Measurements from ENCODE around the gene PHF2.

- TF ChIP-seq EZH2 (IDR thresholded peaks at IDR 0.05; ENCODE audit: low read depth, low read length, severe bottlenecking): no peak
- TF ChIP-seq POLR2A (IDR thresholded peaks at IDR 0.05; ENCODE audit: control extremely low read depth in 1 of 2, low read depth in 2 of 2, low read length in 2 of 2): no peak
- TF ChIP-seq CTCF (IDR thresholded peaks at IDR 0.05; ENCODE audit: control extremely low read depth in 1 of 3, insufficient read depth in 1 of 3, low read depth in 1 of 3, low read length in 3 of 3): no peak
- TF ChIP-seq POLR2AphosphoS5 (IDR thresholded peaks at IDR 0.05; ENCODE audit: low read depth, low read length): no peak
- no peak for TF ChIP-seq RAD21 (IDR thresholded peaks at IDR 0.05 in 1 of 2, conservative IDR thresholded peaks at IDR 0.05 in 1 of 2; ENCODE audit: low read depth in 2 of 2, low read length in 2 of 2)
- TF ChIP-seq GABPA (IDR thresholded peaks at IDR 0.05; ENCODE audit: borderline replicate concordance, insufficient read depth, low read length): no peak
- TF ChIP-seq ATF3 (IDR thresholded peaks at IDR 0.05; ENCODE audit: insufficient read depth, low read depth, low read length): no peak
- no peak for TF ChIP-seq TAF1 (IDR thresholded peaks at IDR 0.05; ENCODE audit: low read depth, low read length)
- no peak for TF ChIP-seq EGR1 (IDR thresholded peaks at IDR 0.05; ENCODE audit: borderline replicate concordance, low read depth, low read length)
- no peak for TF ChIP-seq CEBPB (IDR thresholded peaks at IDR 0.05; ENCODE audit: low read depth, low read length)
- no peak for TF ChIP-seq USF2 (IDR thresholded peaks at IDR 0.05; ENCODE audit: low read length)
- TF ChIP-seq JUN (IDR thresholded peaks at IDR 0.05; ENCODE audit: low read depth, low read length): no peak
- no peak for TF ChIP-seq MAX (IDR thresholded peaks at IDR 0.05)
- no peak for TF ChIP-seq ZNF274 (IDR thresholded peaks at IDR 0.05; ENCODE audit: borderline replicate concordance, extremely low read depth, low read length)
These were observed 21.0 kb upstream of the PHF2 start for GRCh38 chr9:93555370-93555769.

All from H1 (cell line).